Fibroblast of lung (primary cell): ENCODE data around the gene RITA1. TPM values are rescaled to one million over a fixed set of nuclear protein-coding genes. Genes with fewer than 3 reads are reported as not detected.

Experiments used
- DNase-seq, 2 donors: peaks; one replicate each; pipeline versions ENCODE4 v3.0.0 to v3.0.0-alpha.2; 2010; ENCODE audit warnings: low read depth in 2 of 2
- H2AFZ ChIP-seq: 2 replicates; pipeline ENCODE4 v1.5.1; 2012; ENCODE audit warnings: low read length, control low read depth, inconsistent platforms
- H3K27ac ChIP-seq: 2 replicates; pipeline ENCODE4 v1.5.1; 2011; ENCODE audit warnings: low read length, control low read depth; ENCODE audit not compliant: insufficient read depth
- H3K27me3 ChIP-seq: 2 replicates; pipeline ENCODE4 v1.5.1; 2011; ENCODE audit warnings: mild to moderate bottlenecking, low read length; ENCODE audit not compliant: control insufficient read depth, insufficient read depth
- H3K36me3 ChIP-seq: 2 replicates; pipeline ENCODE4 v1.5.1; 2011; ENCODE audit warnings: low read length; ENCODE audit not compliant: control insufficient read depth, insufficient read depth
- H3K4me1 ChIP-seq: 2 replicates; pipeline ENCODE4 v1.5.1; 2011; ENCODE audit warnings: low read length; ENCODE audit not compliant: control insufficient read depth, insufficient read depth; ENCODE audit errors: extremely low read depth
- H3K4me2 ChIP-seq: 2 replicates; pipeline ENCODE4 v1.5.1; 2011; ENCODE audit warnings: low read length, control low read depth; ENCODE audit not compliant: insufficient read depth; ENCODE audit errors: extremely low read depth
- H3K4me3 ChIP-seq, 4 experiments: fragments of 200-600 bp in 1 of 4; sonication (generic) in 1 of 4; replicated peaks in 1 of 4; 2 replicates each; pipeline ENCODE4 v1.5.1; 2011 to 2016; ENCODE audit warnings: low read length in 4 of 4, low read depth in 3 of 4, mild to moderate bottlenecking in 3 of 4, control low read depth in 2 of 4, inconsistent platforms in 1 of 4, mixed read lengths in 1 of 4; ENCODE audit not compliant: insufficient read depth in 1 of 4; ENCODE audit errors: control extremely low read depth in 1 of 4
- H3K79me2 ChIP-seq: 2 replicates; pipeline ENCODE4 v1.5.1; 2012; ENCODE audit warnings: mild to moderate bottlenecking, low read length, inconsistent platforms; ENCODE audit not compliant: control insufficient read depth, insufficient read depth
- H3K9ac ChIP-seq: 2 replicates; pipeline ENCODE4 v1.5.1; 2011; ENCODE audit warnings: mild to moderate bottlenecking, low read length, control low read depth; ENCODE audit not compliant: insufficient read depth
- H3K9me3 ChIP-seq: 2 replicates; pipeline ENCODE4 v1.5.1; 2012; ENCODE audit warnings: low read depth, low read length; ENCODE audit not compliant: control insufficient read depth, insufficient read depth
- H4K20me1 ChIP-seq: 2 replicates; pipeline ENCODE4 v1.5.1; 2011; ENCODE audit warnings: low read length; ENCODE audit not compliant: control insufficient read depth, insufficient read depth; ENCODE audit errors: extremely low read depth
- EZH2 ChIP-seq: IDR thresholded peaks from 2 replicates; pipeline ENCODE4 v1.5.1; 2012; ENCODE audit warnings: low read length, control low read depth, mild to moderate bottlenecking; ENCODE audit errors: missing control alignments
- polyA plus RNA-seq, 2 donors: library from polyadenylated mRNA; depleted of rRNA in 1 of 2; stranded (reverse) in 1 of 2; unstranded in 1 of 2; fragments of >200 nt; gene quantifications; 2 replicates each; pipeline ENCODE4 v1.2.1, GENCODE V29; 2011 to 2012; ENCODE audit warnings: missing spikeins in 1 of 2
- total RNA-seq: library from RNA; depleted of rRNA; stranded (reverse); fragments of >200 nt; gene quantifications from 2 replicates; pipeline ENCODE4 v1.2.1, GENCODE V29; 2014
- TF ChIP-seq, protein P1 (sequence below), 2 donors: IDR thresholded peaks in 1 of 2; conservative IDR thresholded peaks in 1 of 2; 1 replicate in 1 of 2; 2 replicates in 1 of 2; pipeline ENCODE4 v1.5.1; 2011 to 2012; ENCODE audit warnings: low read length in 2 of 2, control low read depth in 1 of 2, inconsistent platforms in 1 of 2, low read depth in 1 of 2, mild to moderate bottlenecking in 1 of 2

RITA1 gene
- total and polyA plus RNA-seq, 2 donors (not counting 1 experiment from before 2014, with no cell fraction given): 8.7 to 11.6 TPM

DNA sequence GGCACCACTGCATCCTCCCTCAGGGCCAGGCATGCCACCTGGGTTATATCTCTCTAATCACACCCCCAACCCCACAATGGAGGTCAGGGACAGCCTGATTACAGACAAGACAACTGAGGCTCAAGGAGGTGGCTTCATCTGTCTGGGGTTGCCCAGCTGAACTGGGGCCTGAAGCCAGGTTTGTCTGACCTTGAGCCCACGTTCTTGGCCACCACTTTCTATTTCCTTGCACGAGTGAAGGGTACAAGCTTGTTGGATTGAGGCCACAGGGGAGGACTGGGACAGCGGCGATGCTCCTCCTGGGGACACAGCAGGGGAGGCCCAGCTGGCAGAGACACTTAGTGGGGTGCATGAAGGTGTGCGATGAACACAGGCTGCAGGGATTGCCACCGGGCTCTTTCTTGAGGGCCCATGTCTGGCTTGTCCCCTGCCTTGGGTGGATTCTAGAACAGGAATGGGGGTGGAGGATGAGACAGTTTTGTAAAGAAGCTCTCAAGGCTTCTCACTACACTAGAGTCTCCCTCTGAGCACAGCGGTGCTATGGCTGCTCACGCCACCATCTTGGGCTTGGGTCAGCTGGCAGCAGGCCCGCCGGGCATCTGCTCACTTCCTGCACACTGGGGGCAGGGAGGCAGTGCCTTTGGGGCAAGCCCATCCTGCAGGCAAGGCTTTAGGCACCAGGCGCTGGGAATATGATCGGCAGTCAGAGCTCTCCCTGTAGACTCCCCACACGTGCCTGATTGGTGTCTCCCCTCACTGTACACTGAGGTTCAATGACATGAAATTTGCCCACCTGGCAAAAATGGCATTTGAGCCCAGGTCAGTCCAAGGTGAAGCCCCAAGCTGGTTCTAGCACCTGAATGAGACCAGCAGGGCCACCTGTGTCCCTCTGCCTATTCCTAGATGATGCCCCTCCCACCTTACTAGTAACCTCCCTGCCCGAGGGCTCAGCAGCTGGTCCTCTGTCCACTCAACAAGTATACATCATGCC, 16.0 kb downstream of the RITA1 start:
- Histone ChIP-seq H3K27me3 (no peaks in the 10 kb centered on the region), H3K4me2 (no peak overlapping the region), H2AFZ (no peak overlapping the region), H3K27ac (no peak overlapping the region), H3K79me2 (no peaks in the 10 kb centered on the region), H3K36me3 (no peaks in the 10 kb centered on the region), H3K4me3 (no peak overlapping the region), H3K9me3 (no peaks in the 10 kb centered on the region), H4K20me1 (no peaks in the 10 kb centered on the region), H3K4me1 (no peaks in the 10 kb centered on the region), H3K9ac (no peak overlapping the region)
- no peak for DNase-seq
- TF ChIP-seq EZH2: no peak
- TF ChIP-seq, protein P1, sequence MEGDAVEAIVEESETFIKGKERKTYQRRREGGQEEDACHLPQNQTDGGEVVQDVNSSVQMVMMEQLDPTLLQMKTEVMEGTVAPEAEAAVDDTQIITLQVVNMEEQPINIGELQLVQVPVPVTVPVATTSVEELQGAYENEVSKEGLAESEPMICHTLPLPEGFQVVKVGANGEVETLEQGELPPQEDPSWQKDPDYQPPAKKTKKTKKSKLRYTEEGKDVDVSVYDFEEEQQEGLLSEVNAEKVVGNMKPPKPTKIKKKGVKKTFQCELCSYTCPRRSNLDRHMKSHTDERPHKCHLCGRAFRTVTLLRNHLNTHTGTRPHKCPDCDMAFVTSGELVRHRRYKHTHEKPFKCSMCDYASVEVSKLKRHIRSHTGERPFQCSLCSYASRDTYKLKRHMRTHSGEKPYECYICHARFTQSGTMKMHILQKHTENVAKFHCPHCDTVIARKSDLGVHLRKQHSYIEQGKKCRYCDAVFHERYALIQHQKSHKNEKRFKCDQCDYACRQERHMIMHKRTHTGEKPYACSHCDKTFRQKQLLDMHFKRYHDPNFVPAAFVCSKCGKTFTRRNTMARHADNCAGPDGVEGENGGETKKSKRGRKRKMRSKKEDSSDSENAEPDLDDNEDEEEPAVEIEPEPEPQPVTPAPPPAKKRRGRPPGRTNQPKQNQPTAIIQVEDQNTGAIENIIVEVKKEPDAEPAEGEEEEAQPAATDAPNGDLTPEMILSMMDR (conservative IDR thresholded peaks at IDR 0.05 in 1 of 2, IDR thresholded peaks at IDR 0.05 in 1 of 2; ENCODE audit: low read depth in 1 of 2, low read length in 2 of 2): no peak

DNA sequence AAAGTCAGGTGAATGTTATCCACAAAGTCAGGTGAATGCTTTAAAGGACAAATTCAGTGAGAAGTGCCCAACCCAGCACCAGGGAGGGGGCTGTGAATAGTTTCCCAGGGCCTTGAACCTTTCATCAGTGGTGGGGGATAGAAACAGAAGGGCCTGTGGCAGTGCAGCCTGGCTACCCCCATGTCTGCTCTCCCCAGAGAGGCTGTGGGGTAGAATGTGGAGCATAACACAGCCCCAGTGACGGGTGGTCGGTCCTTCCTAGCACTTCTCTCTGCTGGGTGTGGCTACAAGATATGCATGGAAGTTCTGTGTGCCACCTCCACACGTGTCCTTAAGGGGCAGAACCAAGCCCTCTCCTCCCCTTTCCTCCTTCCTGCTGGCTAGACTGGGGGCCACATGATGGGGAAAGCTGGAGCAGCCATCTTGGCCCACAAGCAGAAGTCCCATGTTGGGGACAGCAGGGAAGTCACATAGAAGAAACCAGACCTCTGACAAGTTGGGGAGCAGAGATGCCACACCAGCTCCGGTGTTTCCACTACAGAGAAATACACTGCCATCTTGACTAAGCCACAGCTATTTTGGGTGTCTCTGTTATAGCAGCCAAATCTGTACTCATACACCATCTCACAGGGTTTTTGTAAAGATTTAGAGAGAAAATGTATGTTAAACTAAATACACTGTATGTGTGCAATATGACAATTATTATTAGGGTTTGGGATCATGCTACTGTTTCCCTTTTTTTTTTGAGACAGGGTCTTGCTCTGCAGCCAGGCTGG, 17.0 kb downstream of the RITA1 start:
- no peak overlapping the region for H3K4me3 ChIP-seq
- no peaks in the 10 kb centered on the region for H3K36me3 ChIP-seq
- no peaks in the 10 kb centered on the region for H3K27me3 ChIP-seq
- no peak for DNase-seq
- no peak overlapping the region for H3K27ac ChIP-seq
- no peak overlapping the region for H2AFZ ChIP-seq
- H3K9ac ChIP-seq: no peak overlapping the region
- H4K20me1 ChIP-seq: no peaks in the 10 kb centered on the region
- TF ChIP-seq, protein P1 (conservative IDR thresholded peaks at IDR 0.05 in 1 of 2, IDR thresholded peaks at IDR 0.05 in 1 of 2; ENCODE audit: low read depth in 1 of 2, low read length in 2 of 2): no peak
- no peak for TF ChIP-seq EZH2
- H3K4me1 ChIP-seq: no peaks in the 10 kb centered on the region
- H3K79me2 ChIP-seq: no peaks in the 10 kb centered on the region
- no peaks in the 10 kb centered on the region for H3K9me3 ChIP-seq
- H3K4me2 ChIP-seq: no peak overlapping the region
